ENCODE data around the gene SPRED3. TPM values are rescaled to one million over a fixed set of nuclear protein-coding genes. Genes with fewer than 3 reads are reported as not detected.

SPRED3 gene
- total and polyA plus RNA-seq, 2 of the 8 experiments (the other 6 are each of a cell fraction or from before 2014, with no cell fraction given) = 8.1 to 10.3 TPM

GRCh38 chr19:38437917-38438316 lies 49.4 kb downstream of the SPRED3 start (continued):
- TF ChIP-seq CHD7 (IDR thresholded peaks at IDR 0.05; ENCODE audit: insufficient replicate concordance, low read length) = no peak
- no peak for TF ChIP-seq GTF2F1 (IDR thresholded peaks at IDR 0.05; ENCODE audit: borderline replicate concordance, low read depth, low read length)
- TF ChIP-seq ATF3 (IDR thresholded peaks at IDR 0.05; ENCODE audit: insufficient read depth, low read depth, low read length) = no peak
- TF ChIP-seq TAF7 (optimal IDR thresholded peaks at IDR 0.05; ENCODE audit: borderline replicate concordance, low read depth, low read length) = no peak
- no peak for TF ChIP-seq JUND (IDR thresholded peaks at IDR 0.05; ENCODE audit: low read length)
- TF ChIP-seq HDAC6 (IDR thresholded peaks at IDR 0.05; ENCODE audit: low read depth, low read length) = no peak
- no peak for TF ChIP-seq TCF12 (IDR thresholded peaks at IDR 0.05; ENCODE audit: low read depth, low read length)
- no peak for TF ChIP-seq CREB1 (IDR thresholded peaks at IDR 0.05)
- TF ChIP-seq BRCA1 (IDR thresholded peaks at IDR 0.05; ENCODE audit: low read depth, low read length) = no peak
- TF ChIP-seq ATF2 (IDR thresholded peaks at IDR 0.05; ENCODE audit: low read length) = no peak
